Esophagus squamous epithelium (tissue), 4 donors: ENCODE results near the gene ATAD2B.

Experiments
- CTCF ChIP-seq, 6 experiments: fragments of 450-650 bp in 4 of 6; fragments of 200-600 bp in 2 of 6; sonication (generic) in 2 of 6; IDR thresholded peaks; one replicate each; pipeline ENCODE4 v1.5.1; 2016 to 2019; ENCODE audit warnings: antibody characterized with exemption in 6 of 6, mild to moderate bottlenecking in 4 of 6, moderate library complexity in 4 of 6
- POLR2A ChIP-seq, 4 donors: fragments of 450-650 bp; IDR thresholded peaks; one replicate each; pipeline ENCODE4 v1.6.1; 2017; ENCODE audit warnings: antibody characterized with exemption in 4 of 4, mild to moderate bottlenecking in 4 of 4, moderate library complexity in 3 of 4

- TF ChIP-seq CTCF (IDR thresholded peaks at IDR 0.05) (no peak), POLR2A (IDR thresholded peaks at IDR 0.05) (no peak)
These were observed 23.9 kb downstream of the ATAD2B start for GRCh38 chr2:23903034-23903433.
